GM18505 (cell line): ENCODE results near the gene CCDC24.

Source experiments
- ATAC-seq: cut with Tn5 transposase; IDR thresholded peaks from one replicate; pipeline ENCODE4 v1.9.1; 2021; ENCODE audit not compliant: unreplicated experiment
- POLR2A ChIP-seq: IDR thresholded peaks from 4 replicates; pipeline ENCODE4 v1.6.1; 2011; ENCODE audit warnings: borderline replicate concordance; ENCODE audit not compliant: insufficient read depth, insufficient read length; ENCODE audit errors: extremely low read depth

The CCDC24 gene

GRCh38 chr1:43980255-43981134 is 10.9 kb upstream of the CCDC24 start:
- ATAC-seq: no peak
- no peak for TF ChIP-seq POLR2A

- TF ChIP-seq POLR2A: no peak
- ATAC-seq: no peak
Measured at GRCh38 chr1:43981135-43981491, 10.3 kb upstream of the CCDC24 start.

GRCh38 chr1:43981636-43982035 is 9.8 kb upstream of the CCDC24 start:
- ATAC-seq: no peak
- no peak for TF ChIP-seq POLR2A

GRCh38 chr1:43982241-43982640 is 9.2 kb upstream of the CCDC24 start:
- no peak for TF ChIP-seq POLR2A
- no peak for ATAC-seq

GRCh38 chr1:43982808-43983207 is 8.6 kb upstream of the CCDC24 start:
- no peak for ATAC-seq
- TF ChIP-seq POLR2A: no peak

GRCh38 chr1:43983253-43983899 is 8.0 kb upstream of the CCDC24 start:
- no peak for TF ChIP-seq POLR2A
- no peak for ATAC-seq

GRCh38 chr1:43984855-43985254 is 6.5 kb upstream of the CCDC24 start:
- no peak for TF ChIP-seq POLR2A
- ATAC-seq: no peak

GRCh38 chr1:43985984-43986595 is 5.3 kb upstream of the CCDC24 start:
- ATAC-seq: no peak
- TF ChIP-seq POLR2A: no peak

- ATAC-seq: no peak
Measured at GRCh38 chr1:43986712-43987111, 4.7 kb upstream of the CCDC24 start.

GRCh38 chr1:43987159-43987902 is 4.1 kb upstream of the CCDC24 start:
- no peak for ATAC-seq
- TF ChIP-seq POLR2A: no peak

More at GRCh38 chr1:43986712-43987111, 4.7 kb upstream of the CCDC24 start:
- no peak for TF ChIP-seq POLR2A

GRCh38 chr1:43990271-43991199 is 864 bp upstream of the CCDC24 start:
- no peak for TF ChIP-seq POLR2A
- ATAC-seq: no peak

- no peak for ATAC-seq
- TF ChIP-seq POLR2A: no peak
Measured at GRCh38 chr1:43991200-43991475, 261 bp upstream of the CCDC24 start.
